LNCaP clone FGC (cell line): ENCODE measurements around the gene KLRB1.

Experiments
- DNase-seq: peaks from one replicate; pipeline ENCODE4 v3.0.0-alpha.2; 2011; ENCODE audit warnings: low read depth
- H3K4me3 ChIP-seq: 2 replicates; pipeline ENCODE4 v1.5.1; 2011; ENCODE audit warnings: mild to moderate bottlenecking, low read depth, low read length, control low read depth
- CTCF ChIP-seq: IDR thresholded peaks from 2 replicates; pipeline ENCODE4 v1.5.1; 2012; ENCODE audit warnings: mild to moderate bottlenecking; ENCODE audit not compliant: control insufficient read depth, insufficient read depth; ENCODE audit errors: extremely low read depth

KLRB1 gene

DNA sequence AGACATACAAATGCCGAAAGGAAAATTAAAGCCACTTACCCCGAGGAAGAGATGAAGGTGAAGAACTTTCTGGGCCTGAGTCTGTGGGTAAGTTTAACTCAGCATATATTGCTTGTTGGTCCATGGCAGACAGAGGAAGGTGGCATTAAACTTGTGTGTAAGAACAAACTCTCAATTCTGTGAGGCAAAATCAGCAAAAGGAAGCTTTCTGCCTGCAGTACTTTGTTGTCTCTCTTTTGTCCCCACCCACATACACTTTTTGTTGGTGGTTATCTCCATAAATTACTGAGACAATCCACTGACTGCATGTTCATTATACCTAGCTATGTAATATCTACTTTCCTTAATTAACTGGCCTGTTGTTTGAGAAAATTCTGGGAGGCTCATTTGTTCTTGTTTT, at the start of gene KLRB1:
KLRB1 (minus strand) TSS at position 201 of the 400 bp plus-strand sequence; CDS start at position 124, 77 bp downstream.
- H3K4me3 ChIP-seq = no peak within 1 kb of the TSS
- DNase-seq = no peak
- TF ChIP-seq CTCF = no peak

GRCh38 chr12:9651265-9651729, 43.6 kb upstream of the KLRB1 start:
- no peak for TF ChIP-seq CTCF
- DNase-seq = no peak
- no peak overlapping the region for H3K4me3 ChIP-seq

- no peak for TF ChIP-seq CTCF
- no peak for DNase-seq
- H3K4me3 ChIP-seq = no peak overlapping the region
Measured at GRCh38 chr12:9650151-9650576, 42.4 kb upstream of the KLRB1 start.

GRCh38 chr12:9649532-9649940, 41.8 kb upstream of the KLRB1 start:
- TF ChIP-seq CTCF = no peak
- DNase-seq = no peak
- H3K4me3 ChIP-seq = peak overlapping the region; percentile 75

- no peak for DNase-seq
- peak overlapping the region; percentile 75 for H3K4me3 ChIP-seq
- TF ChIP-seq CTCF = no peak
Measured at GRCh38 chr12:9648701-9649531, 41.2 kb upstream of the KLRB1 start.

- TF ChIP-seq CTCF = no peak
- peak; percentile 84 for DNase-seq
- peak overlapping the region; percentile 75 for H3K4me3 ChIP-seq
Measured at GRCh38 chr12:9647825-9648700, 40.3 kb upstream of the KLRB1 start.
